PC-9 (cell line): Measurements from ENCODE around the gene IMPG2.

ENCODE experiments used
- CTCF ChIP-seq: fragments of 200-600 bp; sonication (generic); conservative IDR thresholded peaks from 2 replicates; pipeline ENCODE4 v1.6.1; 2017; ENCODE audit warnings: mixed run types, antibody characterized with exemption, mild to moderate bottlenecking, moderate library complexity
- EZH2 ChIP-seq: fragments of 200-600 bp; sonication (generic); IDR thresholded peaks from 2 replicates; pipeline ENCODE4 v1.8.0; 2017; ENCODE audit warnings: antibody characterized with exemption, low read depth

DNA sequence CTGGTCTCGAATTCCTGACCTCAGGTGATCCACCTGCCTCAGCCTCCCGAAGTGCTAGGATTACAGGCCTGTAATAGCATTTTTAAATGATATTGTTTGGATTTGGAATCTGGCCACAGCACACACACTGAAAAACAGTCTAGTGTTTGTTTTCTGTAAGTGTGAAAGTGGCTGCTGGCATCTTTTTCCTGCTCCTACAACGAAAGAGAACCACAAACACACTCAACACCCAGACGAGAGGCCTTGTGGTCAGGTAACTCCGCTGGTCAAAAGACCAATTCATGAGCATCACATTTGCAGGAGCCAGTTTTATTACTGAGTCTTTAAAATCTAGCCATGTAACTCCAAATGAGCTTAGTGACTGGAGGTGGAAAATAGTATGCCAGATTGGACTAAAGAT, 50.2 kb downstream of the IMPG2 start:
- no peak for TF ChIP-seq CTCF
- TF ChIP-seq EZH2 = no peak
